Posterior vena cava (tissue), 2 donors: Measurements from ENCODE around the gene APCDD1. TPM values are rescaled to one million over a fixed set of nuclear protein-coding genes. Genes with fewer than 3 reads are reported as not detected.
"Not testable (repeated sequence)": the region's sequence is repeated elsewhere in the genome, so short reads cannot be mapped to it uniquely, and the experiment has no call there.

Source experiments
- DNase-seq: peaks from one replicate; pipeline ENCODE4 v3.0.0-alpha.2; 2020; ENCODE audit warnings: low spot score
- intact Hi-C, 2 donors: fragments of 100-400 bp; cut with DNase I; formaldehyde crosslinking; loops; one replicate each; pipeline versions ENCODE4 v1.14.1 to v1.14.2; 2022 to 2023
- total RNA-seq, 2 donors: library from RNA; stranded (reverse); fragmentation: NEBNext Ultra II Directional; extraction: Animal tissue kit (Norgen Biotek cat#: 25700); gene quantifications; one replicate each; pipeline ENCODE4 v1.2.1, GENCODE V29; 2021
- donor health status: DM: yes; HTN: yes; CAD: no.
- donor health status: DM: yes; HTN: yes; CAD: no.

APCDD1 gene
- total RNA-seq, 2 donors from 2014 or later, result 13.9 to 38.5 TPM

DNA sequence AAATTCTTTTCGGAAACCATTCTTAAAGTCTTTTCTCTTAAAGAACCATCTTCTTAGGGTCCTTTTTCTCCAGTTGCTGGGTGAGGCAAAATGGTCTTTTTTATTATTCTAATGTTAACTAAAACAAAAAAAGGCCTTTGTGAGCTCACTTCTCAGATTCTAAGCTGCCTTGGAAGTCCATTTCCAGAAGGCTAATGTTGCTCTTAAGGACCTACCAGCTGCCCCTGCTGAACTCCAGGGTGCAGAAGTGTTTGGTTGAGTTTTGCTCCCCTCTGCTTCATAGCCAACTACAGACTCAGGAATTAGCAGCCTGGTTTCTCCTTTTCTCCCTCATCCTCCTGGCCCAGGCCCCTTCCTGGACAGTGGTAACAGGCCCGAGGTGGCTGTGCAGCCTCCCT lies 23.4 kb downstream of the APCDD1 start:
- no peak for DNase-seq
- intact Hi-C loops, result no loop called here

DNA sequence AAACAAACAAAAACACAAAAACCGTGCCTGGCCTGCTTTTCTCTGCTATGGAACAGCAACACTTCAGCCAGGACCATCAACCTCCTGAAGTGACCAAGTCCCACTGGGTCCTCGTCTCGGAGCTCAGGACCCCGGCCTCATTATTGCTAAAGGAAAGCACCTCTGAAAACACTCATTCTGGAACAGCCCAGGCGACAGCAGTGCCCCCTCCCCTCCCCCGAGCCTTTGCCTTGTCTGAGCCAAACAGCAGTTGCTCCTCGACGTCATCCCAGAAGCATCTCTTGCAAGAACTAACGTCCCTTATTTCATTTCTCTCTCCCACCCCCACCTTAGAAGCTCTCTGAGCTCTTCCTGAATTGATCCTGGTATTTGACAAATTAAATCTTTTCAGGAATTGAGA lies 27.4 kb downstream of the APCDD1 start:
- DNase-seq, result no peak
- intact Hi-C loops, result no loop called here

DNA sequence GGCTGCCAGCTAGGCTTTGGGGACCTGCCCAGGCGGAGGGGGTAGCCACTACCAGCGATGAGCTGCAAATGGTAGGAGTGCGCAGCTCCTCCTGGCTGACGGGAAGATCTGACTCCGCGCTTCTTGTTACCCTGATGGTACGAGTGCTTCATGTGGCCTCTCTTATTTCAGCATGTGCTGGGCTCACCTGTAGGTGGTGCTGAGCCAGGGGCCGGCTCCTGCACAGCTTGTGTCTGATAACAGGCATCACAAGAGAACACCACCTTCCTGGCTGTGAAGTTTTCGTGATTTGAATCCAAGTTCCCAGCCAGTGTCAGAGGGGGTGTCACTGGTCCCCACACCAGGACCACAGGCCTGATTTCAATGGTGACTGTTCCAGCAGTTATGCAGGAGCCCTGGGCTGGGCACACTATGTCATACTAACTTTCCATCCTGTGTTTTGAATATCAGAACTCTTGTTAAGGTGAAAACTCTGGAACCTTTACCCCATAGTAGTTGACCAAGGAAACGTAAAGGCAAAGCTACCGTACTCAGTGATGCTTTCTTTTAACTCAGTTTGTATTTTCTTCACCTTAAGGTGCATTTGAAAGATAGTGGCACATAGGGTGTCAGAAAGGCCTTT lies 28.0 kb downstream of the APCDD1 start:
- no peak for DNase-seq
- intact Hi-C loops, result no loop called here

DNA sequence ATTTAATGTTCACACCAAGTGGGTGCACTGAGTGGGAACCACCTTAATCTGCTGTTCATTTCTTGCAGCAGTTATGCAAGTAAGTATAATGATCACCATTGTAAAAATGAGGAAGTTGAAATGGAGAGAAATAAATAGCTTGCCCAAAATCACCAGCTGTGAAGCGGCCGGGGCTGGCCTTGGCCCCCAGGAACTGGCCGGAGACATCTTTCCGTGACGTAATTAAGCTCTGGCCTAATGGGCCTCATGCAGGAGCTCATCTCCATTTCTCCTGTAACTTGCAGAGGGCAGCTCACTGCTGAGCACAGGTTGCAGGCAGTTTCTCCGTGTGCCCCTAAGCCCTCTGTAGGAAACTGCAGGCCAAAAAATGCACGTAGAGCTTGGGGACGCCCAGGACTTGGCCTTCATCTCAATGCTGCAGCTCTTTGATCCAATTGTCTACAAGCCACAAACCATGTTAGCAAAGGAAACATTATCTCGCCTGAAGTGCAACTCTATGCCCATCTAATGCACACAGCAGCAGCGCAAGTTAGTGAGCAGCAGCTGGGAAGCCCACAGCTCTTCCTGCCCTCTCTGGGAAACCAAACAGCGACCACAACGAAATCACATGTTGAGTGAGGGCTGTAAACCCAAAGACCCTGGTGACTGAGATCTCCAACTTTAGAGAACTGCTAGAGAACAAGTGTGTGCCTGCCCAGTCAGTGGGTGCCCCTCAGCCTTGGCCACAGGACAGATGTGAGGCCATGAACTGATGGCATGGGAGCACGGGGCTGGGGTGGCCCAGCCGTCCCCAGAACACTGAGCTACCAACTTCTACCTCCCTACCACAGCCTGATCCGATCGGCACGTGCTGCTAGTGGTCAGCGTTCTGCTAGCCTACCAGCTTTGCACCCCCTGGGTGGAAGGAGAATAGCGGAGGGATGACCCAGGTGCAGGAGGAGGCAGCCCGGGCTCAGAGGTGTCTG lies 28.8 kb downstream of the APCDD1 start:
- no peak for DNase-seq
- intact Hi-C loops, result no loop called here

DNA sequence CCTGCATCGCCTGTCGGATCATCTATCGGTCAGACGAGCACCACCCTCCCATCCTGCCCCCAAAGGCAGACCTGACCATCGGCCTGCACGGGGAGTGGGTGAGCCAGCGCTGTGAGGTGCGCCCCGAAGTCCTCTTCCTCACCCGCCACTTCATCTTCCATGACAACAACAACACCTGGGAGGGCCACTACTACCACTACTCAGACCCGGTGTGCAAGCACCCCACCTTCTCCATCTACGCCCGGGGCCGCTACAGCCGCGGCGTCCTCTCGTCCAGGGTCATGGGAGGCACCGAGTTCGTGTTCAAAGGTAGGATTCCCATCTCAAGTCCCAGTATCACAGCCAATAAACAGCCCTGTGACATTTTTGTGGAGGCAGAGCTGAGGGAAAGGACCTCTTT lies 31.0 kb downstream of the APCDD1 start:
- no peak for DNase-seq
- intact Hi-C loops, result no loop called here

DNA sequence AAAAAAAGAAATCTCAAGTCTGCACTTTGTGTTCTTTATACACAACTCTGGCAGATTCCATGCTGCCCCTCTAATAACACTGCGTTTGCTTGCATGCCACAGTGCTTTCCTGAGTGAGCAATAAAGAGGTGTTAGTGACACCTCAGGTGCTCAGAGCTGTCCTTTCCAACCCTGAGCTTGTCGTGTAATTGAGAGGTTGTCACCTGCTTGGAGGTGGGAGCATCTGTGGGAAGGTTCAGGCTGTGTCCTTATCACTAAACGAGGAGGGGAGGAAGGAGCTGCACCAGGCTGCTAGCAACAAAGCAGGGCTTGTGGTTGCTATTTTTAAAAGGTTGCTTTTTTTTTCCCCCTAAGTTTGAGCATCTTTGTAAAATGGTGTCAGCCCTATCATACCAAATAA lies 31.9 kb downstream of the APCDD1 start:
- no peak for DNase-seq
- intact Hi-C loops, result no loop called here

DNA sequence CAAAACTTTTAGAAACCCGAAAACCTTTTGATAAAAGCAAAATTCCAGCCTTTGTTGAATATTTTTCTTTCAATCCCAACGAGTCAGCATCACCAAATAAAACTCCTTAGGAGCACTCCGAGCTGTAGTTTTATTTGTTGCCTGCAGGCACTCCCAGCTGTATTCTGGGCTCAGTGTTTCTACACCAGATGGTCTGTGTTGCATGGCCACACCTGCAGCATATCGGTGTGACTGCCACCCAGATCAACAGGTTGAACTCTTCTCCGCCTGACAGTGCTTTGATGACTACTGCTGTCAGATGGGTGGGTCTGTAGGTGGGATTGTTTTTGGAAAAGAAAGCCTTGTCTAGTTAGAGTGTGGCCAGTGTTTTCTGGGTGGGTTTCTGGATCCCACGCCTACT lies 32.7 kb downstream of the APCDD1 start:
- intact Hi-C loops, result no loop called here
- DNase-seq, result no peak

DNA sequence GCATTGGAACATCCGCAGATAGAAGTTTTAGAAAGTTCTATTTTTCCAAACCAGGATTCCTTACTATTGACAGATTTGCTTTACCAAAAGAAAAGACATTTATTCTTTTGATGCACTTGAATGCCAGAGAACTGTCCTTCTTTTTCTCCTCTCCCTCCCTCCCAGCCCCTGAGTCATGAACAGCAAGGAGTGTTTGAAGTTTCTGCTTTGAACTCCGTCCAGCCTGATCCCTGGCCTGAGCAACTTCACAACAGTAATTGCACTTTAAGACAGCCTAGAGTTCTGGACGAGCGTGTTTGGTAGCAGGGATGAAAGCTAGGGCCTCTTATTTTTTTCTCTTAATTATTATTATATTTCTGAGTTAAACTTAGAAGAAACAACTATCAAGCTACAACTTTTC lies 33.6 kb downstream of the APCDD1 start:
- no peak for DNase-seq
- intact Hi-C loops, result no loop called here

DNA sequence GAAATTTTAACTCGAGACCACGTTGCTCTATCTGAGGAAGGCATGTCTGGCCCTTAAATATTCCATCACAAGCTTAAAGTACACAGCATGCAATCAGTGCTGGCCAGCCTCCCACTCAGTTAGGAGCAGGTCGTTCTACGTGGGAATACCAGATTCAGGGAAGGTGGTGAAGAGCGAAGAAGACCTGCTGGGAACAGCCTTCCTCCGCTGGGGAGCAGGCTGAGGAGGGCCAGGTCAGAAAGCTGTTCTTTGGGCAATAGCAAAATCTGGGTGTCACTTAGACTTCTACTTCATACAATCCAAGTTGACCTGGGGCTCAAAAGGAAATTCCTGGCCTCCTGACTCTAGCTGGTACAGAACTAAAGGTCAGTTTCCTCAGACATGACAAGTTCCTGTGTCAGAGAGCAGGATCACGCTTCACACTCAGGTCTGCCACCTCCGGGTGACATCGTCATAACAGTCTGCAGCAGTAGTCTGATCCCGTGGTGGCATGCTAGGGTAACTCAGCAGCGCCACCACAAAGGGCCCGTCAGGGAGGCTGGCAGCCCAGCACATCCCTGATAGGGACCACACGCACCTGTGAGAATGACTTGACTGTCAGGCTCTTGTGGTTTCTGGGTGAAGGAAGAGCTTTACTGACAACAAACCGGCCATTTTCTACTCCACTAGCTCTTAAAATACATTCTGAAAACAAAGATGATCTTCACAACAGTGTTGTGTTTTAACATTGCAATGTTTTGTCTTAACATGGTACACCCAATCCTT lies 36.1 kb downstream of the APCDD1 start:
- intact Hi-C loops, result no loop called here
- no peak for DNase-seq

DNA sequence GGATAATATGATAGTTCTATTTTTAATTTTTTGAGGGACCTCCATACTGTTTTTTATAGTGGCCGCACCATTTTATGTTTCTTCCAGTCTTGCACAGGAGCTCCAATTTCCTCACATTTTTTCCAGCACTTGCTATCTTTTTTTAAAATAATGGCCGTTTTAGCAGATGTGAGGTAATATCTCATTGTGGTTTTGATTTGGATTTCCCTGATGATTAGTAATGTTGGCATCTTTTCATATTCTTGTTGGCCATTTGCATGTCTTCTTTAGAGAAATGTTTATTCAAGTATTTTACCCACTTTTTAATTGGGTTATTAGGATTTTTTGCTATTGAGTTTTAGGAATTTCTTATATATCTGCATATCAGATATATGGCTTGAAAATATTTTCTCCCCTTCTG lies 41.5 kb downstream of the APCDD1 start:
- intact Hi-C loops, result no loop called here
- no peak for DNase-seq

DNA sequence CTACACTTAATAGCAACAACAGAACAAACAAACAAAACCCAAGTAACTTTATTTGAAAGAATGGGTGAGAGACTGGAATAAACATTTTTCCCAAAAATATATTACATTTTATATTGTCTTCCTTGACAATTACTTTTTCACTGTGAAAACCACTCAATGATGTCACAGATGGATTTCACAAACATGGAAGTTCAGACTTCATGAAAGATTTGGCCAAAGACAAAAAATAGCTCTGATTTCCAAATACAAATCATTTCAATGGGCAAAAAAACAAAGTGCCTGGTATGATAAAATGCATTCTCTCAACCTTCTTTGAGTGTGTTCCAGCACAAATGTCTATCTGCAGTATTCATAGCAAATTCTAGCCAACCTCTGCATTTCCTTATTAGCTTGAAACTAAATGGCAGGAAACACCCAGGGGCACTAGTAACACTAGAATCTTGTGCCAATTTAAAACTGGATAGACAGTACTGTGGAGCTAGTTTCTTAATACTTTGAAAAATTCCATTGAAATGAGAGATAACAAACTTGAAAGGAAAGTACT lies 42.8 kb downstream of the APCDD1 start:
- intact Hi-C loops, result no loop called here

DNA sequence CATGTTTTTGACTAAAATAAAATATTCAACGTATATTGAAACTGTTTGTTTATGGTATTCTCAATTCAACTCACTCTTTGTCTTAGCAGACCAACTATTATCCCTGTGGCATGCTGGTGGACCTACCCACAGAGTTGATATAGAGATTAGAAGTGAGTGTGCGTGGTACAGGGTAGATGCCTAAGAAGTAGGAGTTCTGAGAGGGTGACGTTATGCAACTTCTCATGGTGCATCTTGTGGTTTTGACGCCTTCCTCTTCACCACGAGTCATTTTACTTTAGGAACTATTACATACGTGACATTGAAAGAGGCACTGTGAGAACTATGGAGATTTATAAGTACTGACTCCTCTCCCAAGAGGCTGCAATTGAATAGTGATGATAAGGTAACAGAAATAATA lies 44.8 kb downstream of the APCDD1 start:
- no peak for DNase-seq
- intact Hi-C loops, result no loop called here

More for the DNA sequence above, 42.8 kb downstream of the APCDD1 start:
- no peak for DNase-seq

DNA sequence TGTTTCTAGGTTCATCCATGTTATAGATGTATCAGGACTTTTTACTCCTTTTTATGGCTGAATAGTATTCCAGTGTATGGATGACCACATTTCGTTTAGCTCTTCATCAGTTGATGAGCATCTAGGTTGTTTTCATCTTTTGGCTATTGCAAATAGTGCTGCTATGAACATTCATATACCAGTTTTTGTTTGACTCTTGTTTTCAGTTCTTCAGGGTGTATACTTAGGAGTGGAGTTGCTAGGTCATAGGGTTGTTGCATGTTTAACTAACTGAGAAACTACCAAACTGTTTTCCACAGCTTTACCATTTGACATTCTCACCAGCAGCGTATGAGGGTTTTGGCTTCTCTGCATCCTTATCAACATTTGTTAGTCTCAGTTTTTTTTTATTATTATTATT lies 45.6 kb downstream of the APCDD1 start:
- intact Hi-C loops, result no loop called here
- no peak for DNase-seq

DNA sequence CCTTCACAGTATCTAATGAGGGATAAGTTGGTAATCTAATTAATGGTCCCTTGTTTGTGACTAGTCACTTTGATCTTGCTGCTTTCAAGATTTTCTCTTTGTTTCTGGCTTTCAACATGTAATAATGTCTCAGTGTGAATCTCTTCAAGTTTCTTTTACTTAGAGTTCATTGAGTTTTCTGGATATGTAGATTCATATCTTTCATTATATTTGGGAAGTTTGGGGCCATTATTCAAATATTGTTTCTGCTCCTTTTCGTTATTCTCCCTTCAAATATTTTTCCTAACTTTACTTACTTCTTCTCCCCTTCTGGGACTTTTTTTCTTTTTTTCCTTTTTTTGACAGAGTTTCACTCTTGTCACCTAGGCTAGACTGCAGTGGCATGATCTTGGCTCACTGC lies 50.3 kb downstream of the APCDD1 start:
- DNase-seq, result no peak
- intact Hi-C loops, result no loop called here

DNA sequence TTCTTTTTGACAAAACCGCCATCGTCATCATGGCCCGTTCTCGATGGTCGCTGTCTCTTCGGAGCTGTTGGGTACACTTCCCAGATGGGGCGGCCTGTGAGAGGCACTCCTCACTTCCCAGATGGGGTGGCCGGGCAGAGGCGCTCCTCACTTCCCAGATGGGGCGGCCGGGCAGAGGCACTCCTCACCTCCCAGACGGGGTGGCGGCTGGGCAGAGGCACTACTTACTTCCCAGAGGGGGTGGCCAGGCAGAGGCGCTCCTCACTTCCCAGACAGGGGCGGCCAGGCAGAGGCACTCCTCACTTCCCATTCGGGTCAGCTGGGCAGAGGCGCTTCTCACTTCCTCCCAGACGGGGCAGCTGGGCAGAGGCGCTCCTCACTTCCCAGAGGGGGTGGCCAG lies 51.5 kb downstream of the APCDD1 start:
- intact Hi-C loops, DNase-seq: not testable (repeated sequence)

DNA sequence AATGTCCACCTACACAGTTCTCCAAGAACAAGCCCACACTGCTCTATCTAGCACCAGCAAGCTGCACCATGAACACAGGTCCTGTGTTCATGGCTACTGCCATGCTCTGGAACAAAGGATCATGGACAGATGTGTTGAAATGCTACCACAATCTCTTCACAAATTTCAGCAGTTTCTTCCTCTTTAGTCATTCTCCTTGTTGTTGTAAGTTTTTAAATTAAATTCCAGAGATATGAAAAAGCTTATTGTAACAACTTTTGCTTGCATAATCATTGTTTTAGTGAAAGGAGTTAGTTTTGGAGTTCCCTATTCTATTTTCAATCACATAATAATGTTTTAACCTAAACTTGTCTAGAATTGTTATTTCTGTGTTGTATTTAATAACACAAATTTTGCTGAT lies 54.2 kb downstream of the APCDD1 start:
- DNase-seq, result no peak
- intact Hi-C loops, result no loop called here

DNA sequence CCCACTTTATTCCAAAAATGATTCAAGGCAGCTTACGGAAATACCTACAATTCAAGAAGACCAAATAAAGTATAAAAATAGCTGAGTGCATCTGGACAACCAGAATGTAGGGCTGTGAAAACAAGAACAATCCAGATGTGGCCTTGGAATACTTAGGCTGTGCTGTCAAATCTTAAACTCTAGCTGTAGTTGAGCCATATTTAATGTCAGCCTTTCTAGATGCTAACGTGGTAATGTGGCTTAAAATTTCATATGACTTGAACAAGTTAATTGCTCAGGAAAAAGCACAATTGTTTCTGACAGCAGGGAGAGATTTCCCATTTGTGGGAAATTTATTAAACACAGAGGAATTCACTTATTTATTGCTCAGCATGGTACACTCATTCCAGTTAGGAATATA lies 56.8 kb downstream of the APCDD1 start:
- no peak for DNase-seq
- intact Hi-C loops, result loop anchor here in 1 of 2 donors (10.0 kb wide), 3 partner anchors 386 to 536 kb away; no protein-coding TSS in a partner anchor

DNA sequence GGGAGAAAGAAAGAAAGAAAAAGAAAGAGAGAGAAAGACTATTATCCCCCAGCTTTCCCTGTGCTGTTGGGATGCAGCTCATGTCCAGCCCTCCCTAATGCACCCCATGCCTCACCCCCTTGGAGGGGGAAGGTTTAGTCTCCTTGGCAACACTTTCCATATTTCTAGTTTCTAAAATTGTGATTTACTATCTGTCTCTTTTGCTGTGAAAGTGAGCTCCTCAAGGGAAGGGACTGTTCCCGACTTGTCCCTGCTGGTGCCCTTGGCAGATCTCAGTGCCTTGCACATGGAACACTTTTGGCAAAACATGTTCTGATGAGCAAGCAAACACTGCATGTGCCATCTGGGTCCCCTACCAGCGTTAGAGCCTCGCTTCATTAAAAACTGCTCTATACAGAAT lies 59.6 kb downstream of the APCDD1 start:
- intact Hi-C loops, result loop anchor here in 1 of 2 donors (10.0 kb wide), 3 partner anchors 389 to 539 kb away; no protein-coding TSS in a partner anchor
- DNase-seq, result no peak

DNA sequence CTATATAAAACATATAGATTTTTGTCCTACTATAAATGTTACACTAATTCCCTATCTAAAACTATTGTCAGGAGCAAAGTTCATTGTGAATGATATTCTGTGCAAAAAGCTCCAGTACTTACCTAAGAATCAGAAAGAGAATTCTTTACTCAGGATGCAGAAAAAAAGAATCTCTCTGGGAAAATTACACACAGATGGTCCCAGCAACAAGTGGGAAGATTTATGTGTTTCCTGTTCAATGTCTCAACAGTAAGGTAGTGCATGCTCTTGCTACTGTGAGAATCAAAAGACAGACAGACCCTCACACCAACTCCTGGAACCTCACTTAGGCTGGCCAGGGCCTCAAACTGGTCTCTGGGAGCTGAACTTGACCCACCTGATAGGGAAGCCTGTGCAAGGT lies 60.2 kb downstream of the APCDD1 start:
- intact Hi-C loops, result loop anchor here in 1 of 2 donors (10.0 kb wide), 3 partner anchors 390 to 540 kb away; no protein-coding TSS in a partner anchor
- DNase-seq, result no peak

DNA sequence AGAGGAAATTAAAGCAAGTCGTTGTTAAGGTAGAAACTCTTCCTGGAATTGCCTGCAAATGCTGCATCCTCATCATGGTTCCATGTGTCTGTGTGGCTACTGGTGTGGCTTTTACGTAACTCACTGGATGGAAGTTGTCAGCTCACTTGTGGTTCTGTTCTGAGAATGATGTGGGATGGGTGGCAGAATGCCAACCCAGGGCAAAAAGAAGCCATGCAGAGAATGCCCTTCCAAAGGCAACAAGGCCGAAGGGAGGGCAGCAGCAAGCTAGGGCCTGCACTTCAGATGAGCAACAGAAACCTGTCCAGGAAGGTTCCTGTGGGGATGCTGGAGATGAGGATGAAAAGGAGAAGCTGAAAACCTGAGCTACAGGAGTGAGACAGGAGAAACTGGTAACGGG lies 61.0 kb downstream of the APCDD1 start:
- DNase-seq, result no peak
- intact Hi-C loops, result loop anchor here in 1 of 2 donors (10.0 kb wide), 3 partner anchors 391 to 541 kb away; no protein-coding TSS in a partner anchor
